GM21825 (cell line): ENCODE data around the gene CPEB4.

ENCODE experiments used
- ATAC-seq: cut with Tn5 transposase; IDR thresholded peaks from one replicate; pipeline ENCODE4 v1.9.1; 2021; ENCODE audit warnings: mild to moderate bottlenecking, moderate library complexity; ENCODE audit not compliant: unreplicated experiment

Gene CPEB4

GRCh38 chr5:173941102-173941501, 53.0 kb downstream of the CPEB4 start:
- no peak for ATAC-seq

- no peak for ATAC-seq
These were observed 53.7 kb downstream of the CPEB4 start for GRCh38 chr5:173941758-173942401.

GRCh38 chr5:173944511-173944910, 56.4 kb downstream of the CPEB4 start:
- ATAC-seq = no peak

GRCh38 chr5:173945160-173945559, 57.0 kb downstream of the CPEB4 start:
- no peak for ATAC-seq

- no peak for ATAC-seq
These were observed 58.2 kb downstream of the CPEB4 start for GRCh38 chr5:173946323-173946722.

DNA sequence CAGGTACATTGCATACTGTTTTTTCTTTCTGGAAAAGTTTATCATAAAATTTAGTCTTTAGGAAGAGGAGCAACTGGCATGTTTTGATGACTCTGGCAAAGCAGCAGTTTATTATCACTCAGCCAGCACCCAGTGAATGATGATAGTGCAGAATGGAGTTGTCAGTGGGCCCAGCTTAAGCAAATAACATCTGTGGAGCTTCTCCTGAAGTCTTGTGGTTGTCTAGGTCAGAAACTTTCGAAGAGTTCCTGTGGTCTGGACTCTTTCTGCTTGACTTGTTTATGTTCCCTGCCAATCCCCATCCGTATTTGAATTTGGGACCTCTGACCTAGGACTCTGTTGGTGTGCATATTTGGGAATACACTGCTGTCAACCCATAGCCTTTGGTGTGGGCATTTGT, 62.7 kb downstream of the CPEB4 start:
- ATAC-seq = no peak

GRCh38 chr5:173953528-173954090, 65.5 kb downstream of the CPEB4 start:
- no peak for ATAC-seq

DNA sequence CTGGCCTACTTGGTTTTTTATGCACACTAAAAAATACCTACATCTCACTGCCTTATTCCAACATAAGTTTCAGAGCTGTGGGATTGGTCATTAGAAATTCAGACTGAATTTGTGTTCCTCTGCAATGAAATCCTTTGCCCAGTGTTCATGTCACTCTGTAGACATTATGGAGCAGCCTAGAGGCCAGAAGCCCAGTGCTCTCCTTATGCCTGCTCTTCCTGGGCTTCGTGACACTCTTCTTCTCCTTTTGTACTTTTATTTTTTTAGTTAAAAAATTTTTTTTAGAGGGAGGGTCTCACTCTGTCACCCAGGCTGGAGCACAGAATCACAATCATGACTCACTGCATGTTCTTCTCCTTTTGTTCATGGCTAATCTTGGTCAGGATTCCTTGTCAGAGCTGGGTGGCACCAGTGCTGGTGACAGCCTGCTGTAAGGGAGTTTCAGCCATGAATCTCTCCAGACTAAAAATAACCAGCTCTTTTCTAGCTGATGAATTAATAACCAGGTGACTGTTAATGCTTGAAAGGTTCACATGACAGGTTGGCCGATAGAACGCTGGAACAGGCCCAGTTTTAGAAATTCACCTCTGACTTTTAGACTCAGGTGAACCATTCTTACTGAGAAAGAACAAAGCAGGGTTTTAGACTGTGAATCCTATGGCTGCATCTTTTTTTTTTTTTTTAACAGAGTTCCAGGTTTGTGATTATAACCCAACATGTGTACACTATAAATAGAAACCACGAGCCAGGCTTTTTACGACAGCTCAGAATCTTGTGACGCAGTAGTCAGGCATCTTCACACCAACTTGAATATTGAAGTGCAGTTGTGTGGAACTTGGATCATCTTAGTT, 66.7 kb downstream of the CPEB4 start:
- ATAC-seq = no peak

- ATAC-seq = no peak
These were observed 72.8 kb downstream of the CPEB4 start for GRCh38 chr5:173960986-173961385.

GRCh38 chr5:173961418-173961817, 73.3 kb downstream of the CPEB4 start:
- no peak for ATAC-seq

DNA sequence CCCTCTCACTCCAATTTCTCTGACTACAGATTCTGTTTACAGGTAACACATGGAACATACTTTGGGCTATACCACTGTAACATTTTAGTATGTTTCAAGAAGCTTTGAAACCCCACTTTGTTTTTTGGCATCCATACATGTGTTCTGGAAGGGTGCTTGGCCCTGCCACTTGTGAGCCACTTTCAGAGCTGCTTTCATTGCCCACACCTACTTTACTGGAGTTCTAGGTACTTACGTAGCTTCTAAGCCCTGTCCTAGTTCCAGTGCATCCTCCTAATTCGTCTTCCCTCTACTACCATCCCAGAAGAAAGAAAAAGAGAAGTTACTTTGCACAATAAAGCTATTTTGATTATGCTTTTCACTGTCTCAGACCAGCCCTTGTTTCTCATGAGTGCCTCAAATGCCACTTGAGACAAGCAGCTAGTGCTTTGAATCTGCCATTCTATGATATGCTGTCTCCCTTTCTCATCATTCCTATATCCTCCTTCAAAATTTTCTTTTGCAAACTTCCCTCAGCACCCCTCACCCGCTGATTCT, 74.4 kb downstream of the CPEB4 start:
- no peak for ATAC-seq

- ATAC-seq = no peak
These were observed 75.2 kb downstream of the CPEB4 start for GRCh38 chr5:173963182-173963838.

DNA sequence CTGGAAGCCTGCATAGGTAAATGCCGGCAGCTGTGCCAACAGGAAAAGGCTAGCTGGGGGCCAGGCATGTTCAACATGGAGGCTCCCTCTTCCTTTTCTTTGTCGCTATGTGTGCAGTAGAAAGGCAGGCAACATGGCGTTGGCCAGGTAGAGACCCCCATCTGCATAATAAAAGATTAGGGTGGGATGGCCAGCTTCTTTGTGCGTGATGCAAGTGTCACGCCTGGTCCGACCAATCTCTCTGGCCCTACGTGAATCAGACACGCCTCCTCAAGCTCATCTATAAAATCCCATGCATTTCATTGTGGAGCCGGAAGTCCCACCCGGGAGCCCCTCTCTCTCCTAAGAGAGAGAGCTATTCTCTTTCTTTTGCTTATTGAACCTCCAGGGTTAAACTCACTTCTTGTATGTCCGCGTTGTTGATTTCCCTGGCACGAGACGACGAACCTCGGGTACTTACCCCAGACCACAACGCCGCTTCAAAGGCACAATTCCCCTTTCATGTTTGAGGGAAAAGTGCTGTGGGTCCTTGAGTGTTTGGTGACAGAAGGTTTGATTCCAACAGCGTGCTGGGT, 75.8 kb downstream of the CPEB4 start:
- ATAC-seq = no peak

DNA sequence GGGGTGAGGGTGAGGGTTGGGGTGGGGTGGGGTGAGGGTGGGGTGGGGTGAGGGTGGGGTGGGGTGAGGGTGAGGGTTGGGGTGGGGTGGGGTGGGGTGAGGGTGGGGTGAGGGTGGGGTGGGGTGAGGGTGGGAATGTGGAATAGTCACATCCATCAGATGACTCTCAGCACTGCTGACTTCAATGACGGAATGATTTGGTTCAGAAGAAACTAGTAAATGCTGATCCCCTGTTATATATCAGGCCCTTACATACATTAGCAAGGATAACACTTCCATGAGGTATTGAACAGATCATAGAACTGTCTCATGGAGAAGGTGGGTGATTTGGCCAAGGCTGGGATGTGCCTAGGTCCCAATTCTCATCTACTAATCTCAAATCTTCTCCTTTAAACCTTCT, 76.4 kb downstream of the CPEB4 start:
- no peak for ATAC-seq

DNA sequence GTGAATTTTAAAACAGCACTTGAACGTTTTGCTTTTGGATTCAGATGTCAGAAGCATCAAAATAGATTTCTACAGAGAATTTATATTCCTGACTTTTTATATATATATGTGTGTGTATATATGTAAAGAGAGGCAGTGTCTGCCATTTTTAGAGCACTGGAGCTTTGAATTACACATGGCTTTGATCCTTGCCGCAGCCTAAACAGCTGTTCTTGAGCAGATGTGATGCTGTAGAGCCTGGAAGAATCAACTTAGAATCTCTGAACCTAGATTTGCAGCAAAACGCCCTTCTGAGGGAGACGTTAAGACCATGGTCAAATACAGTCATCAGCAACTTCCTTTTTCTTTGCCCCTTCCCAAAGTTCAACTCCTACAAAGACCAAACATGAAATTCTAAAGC, 79.1 kb downstream of the CPEB4 start:
- no peak for ATAC-seq

GRCh38 chr5:173968154-173968797, 80.1 kb downstream of the CPEB4 start:
- ATAC-seq = no peak

- no peak for ATAC-seq
These were observed 81.3 kb downstream of the CPEB4 start for GRCh38 chr5:173969167-173970049.

DNA sequence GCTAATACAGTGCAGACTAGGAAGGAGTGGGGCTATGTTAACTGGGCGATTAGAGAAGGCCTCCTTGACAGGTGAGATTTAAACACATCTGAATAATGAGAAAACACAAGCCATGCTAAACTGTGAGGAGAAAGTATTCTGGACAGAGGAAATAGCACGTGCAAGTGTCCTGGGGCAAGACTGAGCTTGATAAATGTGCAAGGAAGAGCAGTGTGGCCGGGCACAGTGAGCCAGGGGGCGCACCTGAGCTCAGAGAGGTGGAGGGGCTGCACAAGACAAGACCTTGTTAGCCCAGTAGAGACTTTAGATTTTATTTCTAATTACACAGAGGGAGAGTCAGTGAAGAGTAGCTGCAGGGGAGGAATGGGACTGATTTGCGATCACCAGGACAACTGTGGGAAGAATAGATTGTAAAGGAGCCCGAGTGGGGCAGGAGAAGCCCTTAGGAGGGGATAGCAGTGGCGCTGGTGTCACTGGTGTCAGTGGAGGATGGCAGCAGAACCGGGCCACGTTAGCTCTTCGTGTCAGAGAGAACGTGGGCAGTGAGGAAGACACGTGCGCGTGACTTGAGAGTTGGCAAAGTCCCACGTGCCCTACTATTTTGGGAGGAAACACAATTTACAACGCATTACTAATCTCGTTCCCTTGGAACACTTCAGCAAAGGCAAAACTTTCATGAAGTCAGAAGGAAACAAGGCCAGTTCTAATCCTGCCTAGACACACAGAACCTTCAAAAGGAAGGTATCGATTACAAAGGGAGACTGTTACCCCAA, 82.9 kb downstream of the CPEB4 start:
- ATAC-seq = no peak
